ENCODE measurements around the gene SLC26A8. TPM values are rescaled to one million over a fixed set of nuclear protein-coding genes. Genes with fewer than 3 reads are reported as not detected.
"Not testable (repeated sequence)": the region's sequence is repeated elsewhere in the genome, so short reads cannot be mapped to it uniquely, and the experiment has no call there.

Gene SLC26A8
- total RNA-seq, 2 experiments from 2014 or later, result not detected

DNA sequence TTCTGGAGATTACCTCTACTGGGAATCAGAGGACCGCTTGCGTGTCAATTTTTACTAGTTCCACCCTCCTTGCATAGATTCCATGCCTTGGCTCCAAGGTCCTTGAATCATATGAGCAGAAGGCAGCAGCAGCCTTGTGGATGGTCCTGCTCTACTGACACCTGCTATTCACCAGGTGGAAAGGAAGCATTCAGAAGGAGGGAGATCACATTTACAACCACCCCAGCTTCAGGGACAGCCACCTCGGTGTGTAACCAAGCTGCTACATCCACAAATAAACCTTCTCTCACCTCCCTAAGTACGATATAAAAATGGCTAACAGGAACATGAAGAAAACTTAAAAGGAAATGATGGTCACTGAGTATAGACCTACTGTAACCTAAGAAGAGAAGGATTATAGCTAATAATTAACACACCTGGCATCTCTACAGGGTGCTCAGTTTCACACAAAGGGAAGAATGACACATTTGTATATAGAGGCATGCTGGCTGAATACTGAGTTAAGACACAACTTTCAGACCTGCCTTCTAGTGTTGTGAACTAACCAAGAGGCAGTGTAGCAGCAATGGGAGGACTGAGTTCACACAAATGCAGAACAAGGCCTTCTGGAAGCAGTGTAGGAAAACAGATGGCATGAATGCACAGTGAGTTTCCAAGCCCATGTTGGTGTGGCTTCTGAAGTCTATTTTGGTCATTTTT, 57.2 kb downstream of the SLC26A8 start:
- ChIA-PET POLR2A (no interaction called here), CTCF (no interaction called here)

DNA sequence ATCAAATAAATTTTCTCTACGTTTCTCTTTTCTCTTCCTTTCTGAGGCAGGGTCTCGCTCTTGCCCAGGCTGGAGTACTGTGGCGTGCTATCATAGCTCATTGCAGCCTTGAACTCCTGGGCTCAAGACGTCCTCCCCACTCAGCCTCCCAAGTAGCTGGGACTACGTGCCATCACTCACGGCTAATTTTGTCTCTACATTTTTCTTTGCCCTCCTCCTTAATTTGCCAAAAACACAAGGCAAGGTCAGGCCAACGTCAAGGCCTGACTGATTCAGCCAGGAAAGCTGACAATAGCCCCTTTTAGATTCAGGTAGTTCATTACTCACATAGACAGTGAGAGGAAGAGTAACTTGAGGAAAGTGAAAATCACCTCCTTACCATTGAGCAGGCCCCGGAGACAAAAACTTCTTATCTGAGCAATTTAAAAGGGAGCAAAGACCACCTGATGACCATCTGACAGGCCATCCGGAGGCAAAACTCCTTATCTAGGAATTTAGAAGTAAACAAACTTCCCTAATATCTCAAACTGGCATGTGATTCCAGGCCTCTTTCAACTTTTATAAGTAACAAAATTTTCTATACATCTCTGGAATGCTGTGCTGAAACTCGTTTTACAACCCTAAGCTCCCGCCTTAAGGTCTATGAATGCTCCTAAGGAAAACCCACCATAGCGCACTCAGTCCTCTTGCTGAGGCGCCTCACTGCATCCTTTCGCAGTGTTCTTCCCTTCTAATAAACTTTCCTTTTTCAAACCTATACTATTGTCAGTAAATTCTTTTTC, 61.5 kb downstream of the SLC26A8 start:
- CTCF ChIA-PET, result no interaction called here
- POLR2A ChIA-PET, result no interaction called here

DNA sequence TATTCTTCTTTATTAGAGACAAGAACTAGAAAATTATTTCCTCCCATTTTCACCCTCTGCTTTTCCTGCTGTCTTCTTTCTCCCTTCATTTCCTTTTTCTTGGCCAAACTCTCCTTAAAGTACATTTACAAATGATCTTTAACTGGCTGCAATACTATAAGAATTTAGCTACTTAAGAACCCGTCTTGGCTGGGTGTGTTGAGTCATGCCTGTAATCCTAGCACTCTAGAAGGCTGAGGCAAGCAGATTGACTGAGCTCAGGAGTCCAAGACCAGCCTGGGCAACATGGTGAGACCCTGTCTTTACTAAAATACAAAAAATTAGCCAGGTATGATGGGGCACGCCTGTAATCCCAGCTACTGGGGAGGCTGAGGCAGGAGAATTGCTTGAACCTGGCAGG, 64.3 kb downstream of the SLC26A8 start:
- POLR2A ChIA-PET, result no interaction called here
- CTCF ChIA-PET, result no interaction called here

DNA sequence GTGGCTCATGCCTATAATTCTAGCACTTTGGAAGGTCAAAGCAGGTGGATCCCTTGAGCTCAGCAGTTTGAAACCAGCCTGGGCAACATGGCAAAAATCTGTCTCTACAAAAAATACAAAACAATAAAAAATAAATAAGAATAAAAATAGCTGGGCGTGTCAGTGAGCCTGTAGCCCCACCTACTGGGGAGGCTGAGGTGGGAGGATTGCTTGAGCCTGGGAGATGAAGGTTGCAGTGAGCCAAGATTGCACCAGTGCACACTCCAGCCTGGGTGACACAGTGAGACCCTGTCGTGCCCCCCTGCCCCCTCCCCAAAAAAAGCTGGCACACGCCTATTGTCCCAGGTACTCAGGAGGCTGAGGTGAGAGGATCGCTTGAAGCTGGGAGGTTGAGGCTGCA, 68.5 kb downstream of the SLC26A8 start:
- ChIA-PET CTCF (interaction anchor here (1.6 kb wide), 1 partner anchor 27 kb away, joined by 3 read pairs; no protein-coding TSS in a partner anchor), POLR2A (no interaction called here)

DNA sequence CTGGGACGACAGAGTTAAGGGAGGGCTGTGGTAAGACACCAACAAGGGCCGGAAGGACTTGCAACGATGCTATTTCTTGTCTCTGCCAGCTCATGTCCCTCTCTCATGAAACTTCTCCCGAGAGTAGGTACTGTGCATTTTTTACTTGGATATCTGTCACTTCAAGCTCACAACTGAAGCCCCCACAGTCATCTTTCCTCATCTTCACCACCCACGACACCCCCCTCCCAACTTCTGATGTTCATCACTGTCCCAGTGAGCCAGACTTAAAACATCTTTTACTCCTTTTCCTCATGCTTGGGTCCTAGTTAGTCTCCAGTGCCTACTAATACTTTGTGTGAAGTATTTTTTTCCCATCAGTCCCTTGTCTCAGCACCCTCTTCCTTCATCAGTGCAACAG, 68.9 kb downstream of the SLC26A8 start:
- CTCF ChIA-PET, result interaction anchor here (1.6 kb wide), 1 partner anchor 26 kb away, joined by 3 read pairs; no protein-coding TSS in a partner anchor

DNA sequence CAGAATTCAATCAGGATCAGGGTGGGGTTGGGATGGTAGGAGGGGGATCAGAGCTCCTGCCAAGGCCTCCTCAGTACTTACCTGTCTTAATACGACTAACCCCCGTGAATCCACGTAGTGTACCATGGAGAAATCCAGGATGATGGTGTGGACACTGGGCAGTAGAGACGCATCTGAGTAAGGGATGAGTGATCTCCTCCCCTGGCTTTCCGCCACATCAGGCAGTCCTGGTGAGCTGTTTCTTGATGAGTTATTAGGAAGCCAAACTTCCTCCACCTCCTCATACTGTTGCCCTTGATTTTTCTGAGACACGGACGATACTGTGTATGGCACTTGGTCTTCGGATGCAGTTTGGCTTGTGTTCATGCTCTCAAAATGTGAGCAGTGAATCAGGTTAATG, 69.4 kb downstream of the SLC26A8 start:
- ChIA-PET POLR2A (no interaction called here), CTCF (interaction anchor here (1.6 kb wide), 1 partner anchor 26 kb away, joined by 3 read pairs; no protein-coding TSS in a partner anchor)

More for the DNA sequence above, 68.9 kb downstream of the SLC26A8 start:
- POLR2A ChIA-PET, result no interaction called here

DNA sequence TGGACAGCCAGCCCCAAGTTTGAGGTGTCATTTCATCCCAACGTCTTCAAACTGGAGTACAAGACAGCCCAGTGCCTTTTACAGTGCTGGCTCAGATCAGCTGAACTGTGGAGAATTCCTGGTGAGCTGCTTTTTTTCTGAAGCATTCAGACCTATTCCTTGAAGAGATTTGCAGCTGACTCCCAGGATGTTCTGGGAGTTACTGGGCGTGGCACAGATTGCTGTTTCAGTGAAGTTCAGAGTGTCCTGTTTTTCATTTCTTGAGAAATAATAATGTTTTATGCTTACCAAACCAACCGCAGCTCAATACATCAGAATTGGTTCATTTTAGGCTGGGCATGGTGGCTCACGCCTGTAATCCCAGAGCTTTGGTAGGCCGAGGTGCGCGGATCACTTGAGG, 70.1 kb downstream of the SLC26A8 start:
- ChIA-PET CTCF (interaction anchor here (1.6 kb wide), 1 partner anchor 25 kb away, joined by 3 read pairs; no protein-coding TSS in a partner anchor), POLR2A (no interaction called here)

DNA sequence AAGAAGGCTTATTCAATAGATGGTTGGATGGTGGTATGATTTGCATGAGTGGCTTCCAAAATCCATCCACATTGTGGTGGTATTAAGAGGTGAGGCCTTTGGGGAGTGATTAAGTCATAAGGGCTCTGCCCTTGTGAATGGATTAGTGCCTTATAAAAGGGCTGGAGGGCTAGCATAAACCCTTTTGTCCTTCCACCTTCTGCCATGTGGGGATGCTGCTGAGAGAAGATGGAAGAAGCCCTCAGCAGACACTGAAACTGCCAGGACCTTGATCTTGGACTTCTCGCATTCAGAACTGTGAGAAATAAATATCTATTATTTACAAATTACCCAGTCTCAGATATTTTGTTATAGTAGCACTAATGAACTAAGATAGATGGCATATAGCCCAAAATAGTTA, 75.7 kb downstream of the SLC26A8 start:
- ChIA-PET CTCF (no interaction called here), POLR2A (no interaction called here)

DNA sequence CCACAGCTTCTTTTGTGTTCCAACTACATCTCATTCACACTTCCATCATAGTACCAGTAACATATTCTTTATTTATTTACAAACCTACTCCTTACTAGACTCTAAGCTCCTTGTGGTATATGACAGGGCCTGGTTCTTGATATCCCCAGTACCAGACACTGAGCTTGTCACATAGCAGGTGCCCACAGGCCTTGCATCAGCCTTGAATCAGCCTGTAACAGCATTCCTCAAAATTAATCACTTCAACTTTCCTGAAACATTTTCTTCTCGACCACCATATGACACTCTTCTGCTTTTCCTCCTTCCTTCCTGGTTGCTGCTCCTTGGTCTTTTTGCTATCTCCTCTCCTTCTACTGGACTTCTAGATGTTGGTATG, 78.8 kb downstream of the SLC26A8 start:
- CTCF ChIA-PET, result interaction anchor here (0.6 kb wide), 1 partner anchor 275 kb away, joined by 4 read pairs; no protein-coding TSS in a partner anchor
- POLR2A ChIA-PET, result no interaction called here

DNA sequence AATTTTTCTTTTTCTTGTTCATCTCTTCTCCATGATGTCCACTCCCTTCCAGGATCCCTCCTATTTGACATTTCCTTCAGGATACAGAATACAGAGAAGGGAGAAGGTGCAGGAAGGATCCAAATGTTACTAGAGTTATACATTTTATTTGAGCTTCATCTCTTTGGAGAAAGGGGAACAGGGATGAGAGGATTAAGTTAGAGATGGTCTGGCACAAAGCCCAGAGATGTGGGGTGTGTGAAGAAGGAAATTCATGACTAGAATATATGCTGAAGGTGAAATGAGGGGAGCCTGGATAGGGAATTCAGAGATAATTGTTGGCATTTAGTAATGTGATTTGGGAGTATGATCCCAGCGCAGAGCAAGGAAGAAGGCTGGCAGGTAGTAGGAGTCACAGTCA, 81.1 kb downstream of the SLC26A8 start:
- CTCF ChIA-PET, result no interaction called here

DNA sequence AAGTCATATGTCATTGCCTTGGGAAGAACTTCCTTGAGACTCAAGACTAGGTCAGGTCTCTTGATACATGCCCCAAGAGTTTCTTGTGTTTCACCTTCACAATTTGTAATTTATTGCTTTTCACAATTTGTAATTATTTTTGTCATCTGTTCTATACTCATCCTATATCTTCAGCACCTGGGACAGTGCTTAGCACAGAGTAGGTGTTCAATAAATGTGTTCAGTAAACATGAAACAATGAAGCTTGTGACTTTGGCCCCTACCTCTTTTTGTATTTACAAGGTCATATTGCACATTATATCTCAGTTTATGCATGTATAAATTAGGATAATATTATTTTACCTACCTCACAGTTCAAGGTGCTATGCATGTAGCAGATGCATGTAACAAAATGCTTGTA, 82.1 kb downstream of the SLC26A8 start:
- POLR2A ChIA-PET, result no interaction called here
- CTCF ChIA-PET, result no interaction called here

More for the DNA sequence above, 81.1 kb downstream of the SLC26A8 start:
- POLR2A ChIA-PET, result no interaction called here

DNA sequence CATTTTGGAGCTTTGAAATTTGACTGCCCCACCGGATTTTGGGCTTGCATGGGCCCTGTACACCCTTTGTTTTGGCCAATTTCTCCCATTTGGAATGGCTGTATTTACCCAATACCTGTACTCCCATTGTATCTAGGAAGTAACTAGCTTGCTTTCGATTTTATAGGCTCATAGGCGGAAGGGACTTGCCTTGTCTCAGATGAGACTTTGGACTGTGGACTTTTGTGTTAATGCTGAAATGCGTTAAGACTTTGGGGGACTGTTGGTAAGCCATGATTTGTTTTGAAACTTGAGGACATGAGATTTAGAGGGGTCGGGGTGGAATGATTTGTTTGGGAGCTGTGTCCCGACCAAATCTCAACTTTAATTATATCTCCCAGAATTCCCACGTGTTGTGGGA, 83.3 kb downstream of the SLC26A8 start:
- POLR2A ChIA-PET, CTCF ChIA-PET: not testable (repeated sequence)

DNA sequence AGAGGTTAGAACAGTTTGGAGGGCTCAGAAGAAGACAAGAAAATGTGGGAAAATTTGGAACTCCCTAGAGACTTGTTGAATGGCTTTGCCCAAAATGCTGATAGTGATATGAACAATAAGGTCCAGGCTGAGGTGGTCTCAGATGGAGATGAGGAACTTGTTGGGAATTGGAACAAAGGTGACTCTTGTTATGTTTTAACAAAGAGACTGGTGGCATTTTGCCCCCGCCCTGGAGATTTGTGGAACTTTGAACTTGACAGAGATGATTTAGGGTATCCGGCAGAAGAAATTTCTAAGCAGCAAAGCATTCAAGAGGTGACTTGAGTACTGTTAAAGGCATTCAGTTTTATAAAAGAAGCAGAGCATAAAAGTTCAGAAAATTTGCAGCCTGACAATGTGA, 84.4 kb downstream of the SLC26A8 start:
- POLR2A ChIA-PET, result not testable (repeated sequence)
- CTCF ChIA-PET, result interaction anchor here (0.7 kb wide), 1 partner anchor 11 kb away, joined by 3 read pairs; no protein-coding TSS in a partner anchor

DNA sequence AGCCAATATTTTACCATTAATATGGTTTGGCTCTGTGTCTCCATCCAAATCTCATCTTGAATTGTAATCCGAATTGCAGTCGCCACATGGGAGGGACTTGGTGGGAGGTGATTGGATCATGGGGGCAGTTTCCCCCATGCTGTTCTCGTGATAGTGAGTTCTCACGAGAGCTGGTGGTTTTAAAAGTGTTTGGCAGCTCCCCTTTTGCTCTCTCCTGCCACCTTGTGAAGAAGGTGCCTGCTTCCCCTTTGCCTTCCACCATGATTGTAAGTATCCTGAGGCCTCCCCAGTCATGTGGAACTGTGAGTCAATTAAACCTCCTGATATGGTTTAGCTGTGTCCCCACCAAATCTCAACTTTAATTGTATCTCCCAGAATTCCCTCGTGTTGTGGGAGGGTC, 85.2 kb downstream of the SLC26A8 start:
- CTCF ChIA-PET, result not testable (repeated sequence)

DNA sequence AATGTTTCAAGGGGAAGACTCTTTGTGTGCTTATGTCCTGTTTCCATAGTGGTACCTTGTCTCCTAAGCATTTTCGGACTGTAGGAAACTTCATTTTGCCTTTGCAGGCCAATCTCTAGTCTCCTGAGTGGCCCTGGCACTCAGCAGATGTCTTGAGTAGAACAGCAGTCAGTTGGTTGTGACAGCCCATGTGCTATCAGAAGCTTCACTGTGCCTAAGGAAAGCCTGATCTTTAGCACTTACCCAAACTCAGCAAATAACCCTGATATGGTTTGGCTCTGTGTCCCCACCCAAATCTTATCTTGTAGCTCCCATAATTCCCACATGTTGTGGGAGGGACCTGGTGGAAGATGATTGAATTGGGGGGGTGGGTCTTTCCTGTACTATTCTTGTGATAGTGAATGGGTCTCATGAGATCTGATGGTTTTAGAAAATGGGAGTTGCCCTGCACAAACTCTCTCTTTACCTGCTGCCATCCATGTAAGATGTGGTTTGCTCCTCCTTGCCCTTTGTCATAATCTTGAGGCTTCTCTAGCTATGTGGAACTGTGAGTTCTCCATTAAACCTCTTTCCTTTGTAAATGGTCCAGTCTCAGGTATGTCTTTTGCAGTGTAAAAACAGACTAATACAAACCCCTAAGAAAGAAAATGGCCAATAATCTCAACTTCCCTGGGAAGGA, 87.6 kb downstream of the SLC26A8 start:
- ChIA-PET POLR2A (interaction anchor here (0.7 kb wide), 1 partner anchor 13 kb away, joined by 4 read pairs; no protein-coding TSS in a partner anchor), CTCF (interaction anchor here (0.7 kb wide), 1 partner anchor 365 kb away, joined by 3 read pairs; no protein-coding TSS in a partner anchor)

More for the DNA sequence above, 85.2 kb downstream of the SLC26A8 start:
- POLR2A ChIA-PET, result not testable (repeated sequence)

DNA sequence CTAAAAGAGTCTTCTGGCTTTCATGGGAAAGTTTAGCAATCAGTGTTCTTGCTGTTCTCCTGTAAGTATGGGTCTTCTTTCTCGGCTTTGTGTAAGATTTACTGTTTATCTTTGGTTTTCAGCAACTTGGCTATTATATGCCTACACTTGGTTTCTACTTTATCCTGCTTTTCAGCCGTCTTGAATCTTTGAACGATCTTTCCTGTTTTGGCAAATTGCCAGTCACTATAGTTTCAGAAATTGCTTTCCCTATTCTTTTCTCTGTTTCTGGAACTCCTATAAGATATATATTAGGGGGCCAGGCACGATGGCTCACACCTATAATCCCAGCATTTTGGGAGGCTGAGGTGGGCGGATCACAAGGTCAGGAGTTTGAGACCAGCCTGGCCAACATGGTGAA, 89.0 kb downstream of the SLC26A8 start:
- ChIA-PET CTCF (no interaction called here), POLR2A (no interaction called here)

DNA sequence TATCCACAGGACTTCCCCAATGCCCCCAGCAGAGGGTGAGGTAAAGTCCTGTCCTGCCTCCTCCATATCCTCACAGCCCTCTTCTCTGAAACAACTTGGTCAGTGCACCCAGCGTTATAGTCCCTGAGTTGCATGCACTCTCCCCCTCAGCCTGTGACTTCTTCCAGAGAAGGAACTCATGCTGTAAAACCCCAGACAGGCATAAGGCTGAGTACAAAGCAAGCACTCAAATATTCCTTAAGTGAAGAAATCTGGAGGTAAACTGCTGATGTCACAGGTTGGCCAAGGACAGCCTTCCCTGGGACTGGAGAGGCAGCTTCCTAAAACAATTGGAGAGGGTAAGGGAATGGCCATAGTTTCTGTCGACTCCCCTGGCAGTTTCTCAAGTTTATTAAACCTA, 90.6 kb downstream of the SLC26A8 start:
- ChIA-PET CTCF (no interaction called here), POLR2A (no interaction called here)

DNA sequence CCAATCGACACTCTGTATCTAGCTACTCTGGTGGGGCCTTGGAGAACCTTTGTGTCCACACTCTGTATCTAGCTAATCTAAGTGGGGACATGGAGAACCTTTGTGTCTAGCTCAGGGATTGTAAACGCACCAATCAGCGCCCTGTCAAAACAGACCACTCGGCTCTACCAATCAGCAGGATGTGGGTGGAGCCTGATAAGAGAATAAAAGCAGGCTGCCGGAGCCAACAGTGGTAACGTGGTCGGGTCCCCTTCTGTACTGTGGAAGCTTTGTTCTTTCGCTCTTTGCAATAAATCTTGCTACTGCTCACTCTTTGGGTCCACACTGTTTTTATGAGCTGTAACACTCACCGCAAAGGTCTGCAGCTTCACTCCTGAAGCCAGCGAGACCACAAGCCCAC, 92.6 kb downstream of the SLC26A8 start:
- CTCF ChIA-PET, POLR2A ChIA-PET: not testable (repeated sequence)

DNA sequence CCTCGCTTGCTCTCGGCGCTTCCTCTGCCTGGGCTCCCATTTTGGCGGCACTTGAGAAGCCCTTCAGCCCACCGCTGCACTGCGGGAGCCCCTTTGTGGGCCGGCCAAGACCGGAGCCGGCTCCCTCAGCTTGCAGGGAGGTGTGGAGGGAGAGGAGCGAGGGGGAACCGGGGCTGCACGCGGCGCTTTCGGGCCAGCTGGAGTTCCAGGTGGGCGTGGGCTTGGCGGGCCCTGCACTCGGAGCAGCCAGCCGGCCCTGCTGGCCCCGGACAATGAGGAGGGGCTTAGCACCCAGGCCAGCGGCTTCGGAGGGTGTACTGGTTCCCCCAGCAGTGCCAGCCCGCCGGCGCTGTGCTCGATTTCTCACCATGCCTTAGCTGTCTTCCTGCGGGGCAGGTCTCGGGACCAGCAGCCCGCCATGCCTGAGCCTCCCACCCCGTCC, 93.3 kb downstream of the SLC26A8 start:
- POLR2A ChIA-PET, result no interaction called here
- CTCF ChIA-PET, result no interaction called here

DNA sequence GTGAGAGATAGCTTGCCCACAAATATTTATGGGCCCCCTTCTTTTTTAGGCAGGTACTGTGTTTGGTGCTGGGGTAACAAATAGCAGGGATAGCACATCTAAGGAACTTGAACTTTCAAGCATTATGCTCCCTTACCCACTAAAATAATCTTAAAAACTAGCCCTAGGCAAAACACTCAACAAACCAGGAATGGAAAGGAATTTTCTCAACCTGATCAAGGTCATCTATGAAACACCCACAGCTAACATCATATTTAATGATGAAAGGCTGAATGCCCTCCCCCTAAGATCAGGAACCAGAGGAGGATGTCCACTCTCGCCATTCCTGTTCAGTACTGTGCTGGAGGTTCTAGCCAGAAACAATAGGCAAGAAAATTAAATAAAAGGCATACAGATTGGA, 94.8 kb downstream of the SLC26A8 start:
- ChIA-PET POLR2A (interaction anchor here (1.0 kb wide), 1 partner anchor 9 kb away, joined by 4 read pairs; the partner anchor contains the start of gene SRPK1), CTCF (interaction anchor here (0.6 to 1.0 kb wide), 2 partner anchors 11 to 26 kb away, joined by 3 read pairs; no protein-coding TSS in a partner anchor)
